Muscle layer of colon (tissue), 2 donors: ENCODE results near the gene RNH1.
A peak's percentile ranks its signal among the peaks of the same experiment; 100 is the strongest.
"Not testable (repeated sequence)": the region's sequence is repeated elsewhere in the genome, so short reads cannot be mapped to it uniquely, and the experiment has no call there.

Source experiments
- H3K27ac ChIP-seq: one replicate; pipeline ENCODE4 v1.7.0; 2013; ENCODE audit warnings: low read depth, mild to moderate bottlenecking, low read length, moderate library complexity
- H3K27me3 ChIP-seq, 2 donors: one replicate each; pipeline ENCODE4 v1.7.0; 2013; ENCODE audit warnings: low read length in 2 of 2, mild to moderate bottlenecking in 2 of 2; ENCODE audit not compliant: insufficient read depth in 2 of 2, control insufficient read depth in 1 of 2
- H3K36me3 ChIP-seq: one replicate; pipeline ENCODE4 v1.7.0; 2013; ENCODE audit warnings: mild to moderate bottlenecking, low read length; ENCODE audit not compliant: insufficient read depth
- H3K4me1 ChIP-seq: one replicate; pipeline ENCODE4 v1.7.0; 2013; ENCODE audit warnings: mild to moderate bottlenecking, low read length; ENCODE audit not compliant: insufficient read depth
- H3K4me3 ChIP-seq, 2 donors: one replicate each; pipeline ENCODE4 v1.7.0; 2013; ENCODE audit warnings: low read length in 2 of 2, low read depth in 1 of 2, mild to moderate bottlenecking in 1 of 2, moderate library complexity in 1 of 2
- H3K9ac ChIP-seq: one replicate; pipeline ENCODE4 v1.7.0; 2013; ENCODE audit warnings: low read length
- H3K9me3 ChIP-seq: one replicate; pipeline ENCODE4 v1.7.0; 2013; ENCODE audit warnings: mild to moderate bottlenecking, low read length
- donor health status: abdominal sarcoma.
- donor health status: Adenocarcinoma of cecum.

The RNH1 gene

GRCh38 chr11:476416-476815, 30.6 kb downstream of the RNH1 start:
- peaks cover 5% of the 10 kb centered on the region for H3K36me3 ChIP-seq
- H3K27ac ChIP-seq, result no peak overlapping the region
- H3K9ac ChIP-seq, result no peak overlapping the region
- H3K4me3 ChIP-seq, result no peak overlapping the region
- H3K27me3 ChIP-seq, result no peaks in the 10 kb centered on the region
- no peaks in the 10 kb centered on the region for H3K4me1 ChIP-seq
- no peaks in the 10 kb centered on the region for H3K9me3 ChIP-seq

- Histone ChIP-seq H3K4me1 (no peaks in the 10 kb centered on the region), H3K27me3 (no peaks in the 10 kb centered on the region), H3K9me3 (no peaks in the 10 kb centered on the region), H3K9ac (no peak overlapping the region), H3K4me3 (no peak overlapping the region), H3K27ac (no peak overlapping the region), H3K36me3 (peaks cover 5% of the 10 kb centered on the region)
Measured at GRCh38 chr11:475941-476340, 31.1 kb downstream of the RNH1 start.

GRCh38 chr11:474914-475506, 32.0 kb downstream of the RNH1 start:
- no peak overlapping the region for H3K4me3 ChIP-seq
- H3K27ac ChIP-seq, result no peak overlapping the region
- H3K36me3 ChIP-seq, result peaks cover 5% of the 10 kb centered on the region
- no peaks in the 10 kb centered on the region for H3K9me3 ChIP-seq
- no peak overlapping the region for H3K9ac ChIP-seq
- no peaks in the 10 kb centered on the region for H3K27me3 ChIP-seq
- peaks cover 3% of the 10 kb centered on the region for H3K4me1 ChIP-seq

GRCh38 chr11:473962-474785, 32.9 kb downstream of the RNH1 start:
- H3K36me3 ChIP-seq, result peaks cover 5% of the 10 kb centered on the region
- no peaks in the 10 kb centered on the region for H3K27me3 ChIP-seq
- H3K4me1 ChIP-seq, result peaks cover 11% of the 10 kb centered on the region
- H3K9ac ChIP-seq, result no peak overlapping the region
- H3K4me3 ChIP-seq, result no peak overlapping the region
- no peak overlapping the region for H3K27ac ChIP-seq
- no peaks in the 10 kb centered on the region for H3K9me3 ChIP-seq

GRCh38 chr11:473415-473814, 33.6 kb downstream of the RNH1 start:
- H3K4me1 ChIP-seq, result peaks cover 13% of the 10 kb centered on the region
- H3K9ac ChIP-seq, result no peak overlapping the region
- no peak overlapping the region for H3K4me3 ChIP-seq
- no peak overlapping the region for H3K27ac ChIP-seq
- peaks cover 5% of the 10 kb centered on the region for H3K36me3 ChIP-seq
- H3K27me3 ChIP-seq, result no peaks in the 10 kb centered on the region
- H3K9me3 ChIP-seq, result no peaks in the 10 kb centered on the region

- Histone ChIP-seq H3K4me1 (peaks cover 13% of the 10 kb centered on the region), H3K4me3 (no peak overlapping the region), H3K27me3 (no peaks in the 10 kb centered on the region)
Measured at GRCh38 chr11:472816-473215, 34.2 kb downstream of the RNH1 start.

GRCh38 chr11:472272-472671, 34.8 kb downstream of the RNH1 start:
- Histone ChIP-seq H3K4me1 (peaks cover 13% of the 10 kb centered on the region), H3K27ac (no peak overlapping the region), H3K36me3 (peaks cover 5% of the 10 kb centered on the region), H3K27me3 (no peaks in the 10 kb centered on the region), H3K4me3 (no peak overlapping the region), H3K9ac (no peak overlapping the region), H3K9me3 (no peaks in the 10 kb centered on the region)

More at GRCh38 chr11:472816-473215, 34.2 kb downstream of the RNH1 start:
- Histone ChIP-seq H3K36me3 (peaks cover 5% of the 10 kb centered on the region), H3K9ac (no peak overlapping the region), H3K9me3 (no peaks in the 10 kb centered on the region), H3K27ac (no peak overlapping the region)

GRCh38 chr11:471468-472145, 35.4 kb downstream of the RNH1 start:
- H3K27ac ChIP-seq, result no peak overlapping the region

GRCh38 chr11:469684-470560, 37.1 kb downstream of the RNH1 start:
- Histone ChIP-seq H3K9me3 (no peaks in the 10 kb centered on the region), H3K4me3 (peak overlapping the region; percentile 21 to 65), H3K4me1 (peaks cover 13% of the 10 kb centered on the region), H3K27me3 (no peaks in the 10 kb centered on the region), H3K9ac (no peak overlapping the region), H3K27ac (peak overlapping the region; percentile 81), H3K36me3 (no peaks in the 10 kb centered on the region)

More at GRCh38 chr11:471468-472145, 35.4 kb downstream of the RNH1 start:
- peaks cover 13% of the 10 kb centered on the region for H3K4me1 ChIP-seq
- H3K4me3 ChIP-seq, result no peak overlapping the region
- no peaks in the 10 kb centered on the region for H3K9me3 ChIP-seq
- H3K9ac ChIP-seq, result no peak overlapping the region
- H3K36me3 ChIP-seq, result peaks cover 5% of the 10 kb centered on the region
- no peaks in the 10 kb centered on the region for H3K27me3 ChIP-seq

- H3K36me3 ChIP-seq, H3K9ac ChIP-seq, H3K9me3 ChIP-seq, H3K27me3 ChIP-seq: not testable (repeated sequence)
- peak overlapping the region; percentile 81 for H3K27ac ChIP-seq
- H3K4me1 ChIP-seq, result peaks cover 13% of the 10 kb centered on the region
- H3K4me3 ChIP-seq, result peak overlapping the region; percentile 21 to 65
Measured at GRCh38 chr11:469026-469683, 37.9 kb downstream of the RNH1 start.
